Measurements from ENCODE around the gene MYO10.

MYO10 gene

DNA sequence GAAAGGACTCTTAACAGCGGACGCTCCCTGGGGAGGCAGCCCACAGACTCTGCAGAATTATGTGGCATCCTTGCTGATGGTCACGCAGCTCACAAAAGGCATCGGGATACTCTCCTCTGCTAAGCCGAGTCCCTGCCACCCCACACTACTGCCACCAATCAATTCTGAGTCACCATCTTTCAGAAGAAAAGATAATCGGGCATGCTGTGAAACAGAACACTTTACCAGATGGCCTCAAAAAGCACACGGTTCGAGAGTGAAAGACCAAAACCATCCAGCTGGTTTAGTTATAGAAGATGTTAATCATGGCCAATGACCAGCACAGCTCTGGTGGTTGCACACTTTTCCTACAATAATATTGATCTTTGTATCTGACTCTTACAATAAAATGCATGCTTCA is 136.3 kb downstream of the MYO10 start:
- TF ChIP-seq, protein P1, sequence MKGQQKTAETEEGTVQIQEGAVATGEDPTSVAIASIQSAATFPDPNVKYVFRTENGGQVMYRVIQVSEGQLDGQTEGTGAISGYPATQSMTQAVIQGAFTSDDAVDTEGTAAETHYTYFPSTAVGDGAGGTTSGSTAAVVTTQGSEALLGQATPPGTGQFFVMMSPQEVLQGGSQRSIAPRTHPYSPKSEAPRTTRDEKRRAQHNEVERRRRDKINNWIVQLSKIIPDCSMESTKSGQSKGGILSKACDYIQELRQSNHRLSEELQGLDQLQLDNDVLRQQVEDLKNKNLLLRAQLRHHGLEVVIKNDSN (IDR thresholded peaks at IDR 0.05): no peak

DNA sequence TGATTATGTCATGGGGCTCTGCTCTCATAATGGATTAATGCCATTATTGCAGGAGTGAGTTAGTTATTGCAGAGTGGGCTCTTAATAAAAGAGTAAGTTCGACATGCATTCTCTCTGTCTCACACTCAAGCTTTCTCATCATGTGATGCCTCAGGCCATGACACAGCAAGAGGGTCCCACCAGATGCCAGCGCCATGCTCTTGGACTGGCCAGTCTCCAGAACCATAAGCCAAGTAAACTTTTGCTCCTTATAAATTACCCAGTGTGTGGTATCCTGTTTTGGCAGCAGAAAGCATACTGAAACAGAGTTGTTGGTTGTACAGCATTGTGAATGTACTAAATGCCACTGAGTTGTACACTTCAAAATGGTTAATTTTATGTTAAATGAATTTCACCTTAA is 138.1 kb downstream of the MYO10 start:
- TF ChIP-seq, protein P2, sequence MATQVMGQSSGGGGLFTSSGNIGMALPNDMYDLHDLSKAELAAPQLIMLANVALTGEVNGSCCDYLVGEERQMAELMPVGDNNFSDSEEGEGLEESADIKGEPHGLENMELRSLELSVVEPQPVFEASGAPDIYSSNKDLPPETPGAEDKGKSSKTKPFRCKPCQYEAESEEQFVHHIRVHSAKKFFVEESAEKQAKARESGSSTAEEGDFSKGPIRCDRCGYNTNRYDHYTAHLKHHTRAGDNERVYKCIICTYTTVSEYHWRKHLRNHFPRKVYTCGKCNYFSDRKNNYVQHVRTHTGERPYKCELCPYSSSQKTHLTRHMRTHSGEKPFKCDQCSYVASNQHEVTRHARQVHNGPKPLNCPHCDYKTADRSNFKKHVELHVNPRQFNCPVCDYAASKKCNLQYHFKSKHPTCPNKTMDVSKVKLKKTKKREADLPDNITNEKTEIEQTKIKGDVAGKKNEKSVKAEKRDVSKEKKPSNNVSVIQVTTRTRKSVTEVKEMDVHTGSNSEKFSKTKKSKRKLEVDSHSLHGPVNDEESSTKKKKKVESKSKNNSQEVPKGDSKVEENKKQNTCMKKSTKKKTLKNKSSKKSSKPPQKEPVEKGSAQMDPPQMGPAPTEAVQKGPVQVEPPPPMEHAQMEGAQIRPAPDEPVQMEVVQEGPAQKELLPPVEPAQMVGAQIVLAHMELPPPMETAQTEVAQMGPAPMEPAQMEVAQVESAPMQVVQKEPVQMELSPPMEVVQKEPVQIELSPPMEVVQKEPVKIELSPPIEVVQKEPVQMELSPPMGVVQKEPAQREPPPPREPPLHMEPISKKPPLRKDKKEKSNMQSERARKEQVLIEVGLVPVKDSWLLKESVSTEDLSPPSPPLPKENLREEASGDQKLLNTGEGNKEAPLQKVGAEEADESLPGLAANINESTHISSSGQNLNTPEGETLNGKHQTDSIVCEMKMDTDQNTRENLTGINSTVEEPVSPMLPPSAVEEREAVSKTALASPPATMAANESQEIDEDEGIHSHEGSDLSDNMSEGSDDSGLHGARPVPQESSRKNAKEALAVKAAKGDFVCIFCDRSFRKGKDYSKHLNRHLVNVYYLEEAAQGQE (IDR thresholded peaks at IDR 0.05; ENCODE audit: low read depth): no peak
- TF ChIP-seq, protein P1 (IDR thresholded peaks at IDR 0.05): no peak
- TF ChIP-seq TEAD4 (IDR thresholded peaks at IDR 0.05): no peak
- no peak for TF ChIP-seq EP300 (IDR thresholded peaks at IDR 0.05; ENCODE audit: borderline replicate concordance)
- no peak for TF ChIP-seq CEBPB (IDR thresholded peaks at IDR 0.05)
- no peak for TF ChIP-seq NFIC (IDR thresholded peaks at IDR 0.05)
- no peak for TF ChIP-seq RAD21 (IDR thresholded peaks at IDR 0.05; ENCODE audit: low read depth)
- TF ChIP-seq TAF1 (IDR thresholded peaks at IDR 0.05; ENCODE audit: low read depth): no peak
- no peak for TF ChIP-seq FOXM1 (IDR thresholded peaks at IDR 0.05; ENCODE audit: borderline replicate concordance, low read depth)
- no peak for TF ChIP-seq CREB1 (IDR thresholded peaks at IDR 0.05; ENCODE audit: low read depth)
- TF ChIP-seq YY1 (IDR thresholded peaks at IDR 0.05; ENCODE audit: low read depth): no peak
- TF ChIP-seq TCF12 (IDR thresholded peaks at IDR 0.05; ENCODE audit: low read depth): no peak
- TF ChIP-seq ZBTB7A (IDR thresholded peaks at IDR 0.05; ENCODE audit: low read depth): no peak
- no peak for TF ChIP-seq EGR1 (IDR thresholded peaks at IDR 0.05)
- TF ChIP-seq, protein P3, sequence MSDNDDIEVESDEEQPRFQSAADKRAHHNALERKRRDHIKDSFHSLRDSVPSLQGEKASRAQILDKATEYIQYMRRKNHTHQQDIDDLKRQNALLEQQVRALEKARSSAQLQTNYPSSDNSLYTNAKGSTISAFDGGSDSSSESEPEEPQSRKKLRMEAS (IDR thresholded peaks at IDR 0.05): no peak

DNA sequence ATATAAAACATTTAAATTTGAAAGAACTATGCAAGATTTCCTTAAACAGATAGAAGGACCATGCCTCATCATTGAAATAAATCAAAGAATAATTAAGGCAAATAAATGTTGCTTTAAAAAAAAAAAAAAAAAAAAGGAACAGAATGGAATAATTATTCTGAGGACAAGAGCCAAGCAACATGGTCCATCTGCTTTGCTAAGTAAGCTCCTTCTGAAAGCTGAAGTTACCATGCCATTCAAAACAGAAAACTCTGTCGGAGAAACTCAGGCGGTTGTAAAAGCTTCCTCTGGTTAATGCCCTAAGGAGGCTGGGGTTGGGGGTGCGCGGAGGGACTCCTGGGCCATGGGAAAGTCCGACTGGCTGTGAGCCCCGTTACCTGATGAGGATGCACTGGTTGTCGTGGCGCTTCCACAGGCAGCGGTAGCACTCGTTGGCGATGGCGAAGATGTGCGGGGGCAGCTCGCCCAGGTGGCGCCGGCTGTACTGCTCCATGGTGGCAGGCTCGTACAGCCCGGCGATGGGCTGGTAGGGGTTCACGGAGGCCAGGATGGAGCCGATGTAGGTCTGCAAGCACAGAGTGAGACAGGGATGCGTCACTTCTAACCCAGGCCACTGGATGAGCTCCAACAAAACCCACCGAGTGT is 141.7 kb downstream of the MYO10 start:
- no peak for TF ChIP-seq EP300 (IDR thresholded peaks at IDR 0.05; ENCODE audit: borderline replicate concordance)
- no peak for TF ChIP-seq NFIC (IDR thresholded peaks at IDR 0.05)
- TF ChIP-seq, protein P2 (IDR thresholded peaks at IDR 0.05; ENCODE audit: low read depth): no peak
- TF ChIP-seq TAF1 (IDR thresholded peaks at IDR 0.05; ENCODE audit: low read depth): no peak
- no peak for TF ChIP-seq ZBTB7A (IDR thresholded peaks at IDR 0.05; ENCODE audit: low read depth)
- TF ChIP-seq EGR1 (IDR thresholded peaks at IDR 0.05): no peak

DNA sequence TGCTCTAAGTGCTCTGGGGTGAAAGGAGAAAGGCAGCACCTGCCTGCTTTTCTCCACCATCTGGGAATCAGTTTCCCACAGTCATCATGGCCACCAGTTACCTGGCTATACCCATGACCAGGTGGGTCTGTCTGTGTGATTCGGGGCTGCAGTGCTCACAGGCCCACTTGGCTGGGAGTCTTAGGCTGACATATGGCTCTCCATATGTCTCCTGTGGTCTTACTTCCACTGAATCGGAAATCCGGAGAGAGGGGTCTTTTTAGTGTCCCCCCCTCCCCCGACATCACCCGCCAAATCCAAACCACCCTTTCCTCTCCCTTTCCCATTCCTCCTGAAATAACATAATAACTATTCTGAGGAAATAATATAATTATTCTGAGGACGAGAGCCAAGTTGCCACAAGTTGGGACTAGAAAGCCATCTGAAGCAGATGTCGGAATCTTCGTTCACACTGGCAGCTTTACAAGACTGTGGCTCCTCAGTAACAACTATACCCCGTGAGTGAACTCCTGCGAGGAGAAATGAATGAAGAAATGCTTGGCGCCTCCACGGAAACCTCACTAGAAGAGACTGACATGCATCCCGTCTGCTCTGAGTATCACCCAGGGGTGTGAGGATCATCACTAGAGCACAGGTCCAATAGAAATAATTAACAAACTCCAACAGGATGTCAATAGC is 143.4 kb downstream of the MYO10 start:
- no peak for TF ChIP-seq YY1 (IDR thresholded peaks at IDR 0.05; ENCODE audit: low read depth)
- no peak for TF ChIP-seq EP300 (IDR thresholded peaks at IDR 0.05; ENCODE audit: borderline replicate concordance)
- no peak for TF ChIP-seq TEAD4 (IDR thresholded peaks at IDR 0.05)
- no peak for TF ChIP-seq CEBPB (IDR thresholded peaks at IDR 0.05)
- TF ChIP-seq TAF1 (IDR thresholded peaks at IDR 0.05; ENCODE audit: low read depth): no peak
- no peak for TF ChIP-seq ZBTB7A (IDR thresholded peaks at IDR 0.05; ENCODE audit: low read depth)
- TF ChIP-seq TCF12 (IDR thresholded peaks at IDR 0.05; ENCODE audit: low read depth): no peak
- no peak for TF ChIP-seq NFIC (IDR thresholded peaks at IDR 0.05)
- TF ChIP-seq, protein P1 (IDR thresholded peaks at IDR 0.05): no peak
- TF ChIP-seq, protein P3 (IDR thresholded peaks at IDR 0.05): no peak
- TF ChIP-seq EGR1 (IDR thresholded peaks at IDR 0.05): no peak

DNA sequence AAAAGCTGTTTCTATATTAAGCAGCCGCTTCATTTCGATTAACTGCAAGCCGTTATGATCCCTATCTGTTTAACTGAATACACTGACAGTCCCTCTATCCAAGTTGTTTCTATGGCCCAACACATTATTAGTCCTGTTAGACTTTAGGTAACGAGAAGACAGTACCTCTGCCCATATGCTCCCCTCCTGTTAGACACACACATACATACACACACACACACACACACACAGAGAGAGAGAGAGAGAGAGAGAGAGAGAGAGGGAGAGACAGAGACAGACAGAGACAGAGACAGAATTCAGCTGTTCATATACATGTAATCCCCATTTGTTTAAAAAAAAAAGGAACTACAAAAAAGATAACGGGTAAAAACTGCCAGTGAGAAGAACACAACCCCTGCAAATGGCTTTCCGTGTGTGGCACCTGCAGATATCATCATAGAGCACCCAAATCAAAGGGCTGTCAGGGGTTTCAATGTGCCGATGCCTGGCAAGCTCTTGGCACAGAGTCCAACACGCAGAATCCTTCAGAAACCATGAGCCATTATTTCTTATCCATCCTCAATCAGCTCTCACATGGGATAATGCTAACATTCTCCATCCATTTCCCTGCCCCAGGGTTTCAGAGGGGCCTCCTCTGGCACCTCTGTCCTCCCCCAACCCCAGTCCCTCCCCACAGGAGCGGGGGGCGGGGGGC is 144.0 kb downstream of the MYO10 start:
- TF ChIP-seq TEAD4 (IDR thresholded peaks at IDR 0.05) (no peak), TAF1 (IDR thresholded peaks at IDR 0.05; ENCODE audit: low read depth) (no peak), YY1 (IDR thresholded peaks at IDR 0.05; ENCODE audit: low read depth) (no peak)
- TF ChIP-seq, protein P3 (IDR thresholded peaks at IDR 0.05): no peak
